Fibroblast of lung (primary cell): ENCODE data around the gene PKD1. TPM values are rescaled to one million over a fixed set of nuclear protein-coding genes. Genes with fewer than 3 reads are reported as not detected.

ENCODE experiments used
- DNase-seq, 2 donors: peaks; one replicate each; pipeline versions ENCODE4 v3.0.0 to v3.0.0-alpha.2; 2010; ENCODE audit warnings: low read depth in 2 of 2
- H2AFZ ChIP-seq: 2 replicates; pipeline ENCODE4 v1.5.1; 2012; ENCODE audit warnings: low read length, control low read depth, inconsistent platforms
- H3K27ac ChIP-seq: 2 replicates; pipeline ENCODE4 v1.5.1; 2011; ENCODE audit warnings: low read length, control low read depth; ENCODE audit not compliant: insufficient read depth
- H3K27me3 ChIP-seq: 2 replicates; pipeline ENCODE4 v1.5.1; 2011; ENCODE audit warnings: mild to moderate bottlenecking, low read length; ENCODE audit not compliant: control insufficient read depth, insufficient read depth
- H3K36me3 ChIP-seq: 2 replicates; pipeline ENCODE4 v1.5.1; 2011; ENCODE audit warnings: low read length; ENCODE audit not compliant: control insufficient read depth, insufficient read depth
- H3K4me1 ChIP-seq: 2 replicates; pipeline ENCODE4 v1.5.1; 2011; ENCODE audit warnings: low read length; ENCODE audit not compliant: control insufficient read depth, insufficient read depth; ENCODE audit errors: extremely low read depth
- H3K4me2 ChIP-seq: 2 replicates; pipeline ENCODE4 v1.5.1; 2011; ENCODE audit warnings: low read length, control low read depth; ENCODE audit not compliant: insufficient read depth; ENCODE audit errors: extremely low read depth
- H3K4me3 ChIP-seq, 4 experiments: fragments of 200-600 bp in 1 of 4; sonication (generic) in 1 of 4; replicated peaks in 1 of 4; 2 replicates each; pipeline ENCODE4 v1.5.1; 2011 to 2016; ENCODE audit warnings: low read length in 4 of 4, low read depth in 3 of 4, mild to moderate bottlenecking in 3 of 4, control low read depth in 2 of 4, inconsistent platforms in 1 of 4, mixed read lengths in 1 of 4; ENCODE audit not compliant: insufficient read depth in 1 of 4; ENCODE audit errors: control extremely low read depth in 1 of 4
- H3K79me2 ChIP-seq: 2 replicates; pipeline ENCODE4 v1.5.1; 2012; ENCODE audit warnings: mild to moderate bottlenecking, low read length, inconsistent platforms; ENCODE audit not compliant: control insufficient read depth, insufficient read depth
- H3K9ac ChIP-seq: 2 replicates; pipeline ENCODE4 v1.5.1; 2011; ENCODE audit warnings: mild to moderate bottlenecking, low read length, control low read depth; ENCODE audit not compliant: insufficient read depth
- H3K9me3 ChIP-seq: 2 replicates; pipeline ENCODE4 v1.5.1; 2012; ENCODE audit warnings: low read depth, low read length; ENCODE audit not compliant: control insufficient read depth, insufficient read depth
- H4K20me1 ChIP-seq: 2 replicates; pipeline ENCODE4 v1.5.1; 2011; ENCODE audit warnings: low read length; ENCODE audit not compliant: control insufficient read depth, insufficient read depth; ENCODE audit errors: extremely low read depth
- EZH2 ChIP-seq: IDR thresholded peaks from 2 replicates; pipeline ENCODE4 v1.5.1; 2012; ENCODE audit warnings: low read length, control low read depth, mild to moderate bottlenecking; ENCODE audit errors: missing control alignments
- polyA plus RNA-seq, 2 donors: library from polyadenylated mRNA; depleted of rRNA in 1 of 2; stranded (reverse) in 1 of 2; unstranded in 1 of 2; fragments of >200 nt; gene quantifications; 2 replicates each; pipeline ENCODE4 v1.2.1, GENCODE V29; 2011 to 2012; ENCODE audit warnings: missing spikeins in 1 of 2
- total RNA-seq: library from RNA; depleted of rRNA; stranded (reverse); fragments of >200 nt; gene quantifications from 2 replicates; pipeline ENCODE4 v1.2.1, GENCODE V29; 2014
- TF ChIP-seq, protein P1 (sequence below), 2 donors: IDR thresholded peaks in 1 of 2; conservative IDR thresholded peaks in 1 of 2; 1 replicate in 1 of 2; 2 replicates in 1 of 2; pipeline ENCODE4 v1.5.1; 2011 to 2012; ENCODE audit warnings: low read length in 2 of 2, control low read depth in 1 of 2, inconsistent platforms in 1 of 2, low read depth in 1 of 2, mild to moderate bottlenecking in 1 of 2

The PKD1 gene
- total and polyA plus RNA-seq, 2 donors (not counting 1 experiment from before 2014, with no cell fraction given), result 16.3 to 199 TPM

GRCh38 chr16:2095918-2096582 lies 39.6 kb downstream of the PKD1 start:
- H3K4me1 ChIP-seq, result peaks cover 2% of the 10 kb centered on the region
- no peaks in the 10 kb centered on the region for H3K9me3 ChIP-seq
- no peak overlapping the region for H3K4me2 ChIP-seq
- no peak overlapping the region for H3K9ac ChIP-seq
- no peak overlapping the region for H3K4me3 ChIP-seq
- no peaks in the 10 kb centered on the region for H3K79me2 ChIP-seq
- DNase-seq, result no peak
- H3K36me3 ChIP-seq, result peaks cover 40% of the 10 kb centered on the region
- H2AFZ ChIP-seq, result no peak overlapping the region
- no peak overlapping the region for H3K27ac ChIP-seq
- no peaks in the 10 kb centered on the region for H3K27me3 ChIP-seq
- TF ChIP-seq, protein P1, sequence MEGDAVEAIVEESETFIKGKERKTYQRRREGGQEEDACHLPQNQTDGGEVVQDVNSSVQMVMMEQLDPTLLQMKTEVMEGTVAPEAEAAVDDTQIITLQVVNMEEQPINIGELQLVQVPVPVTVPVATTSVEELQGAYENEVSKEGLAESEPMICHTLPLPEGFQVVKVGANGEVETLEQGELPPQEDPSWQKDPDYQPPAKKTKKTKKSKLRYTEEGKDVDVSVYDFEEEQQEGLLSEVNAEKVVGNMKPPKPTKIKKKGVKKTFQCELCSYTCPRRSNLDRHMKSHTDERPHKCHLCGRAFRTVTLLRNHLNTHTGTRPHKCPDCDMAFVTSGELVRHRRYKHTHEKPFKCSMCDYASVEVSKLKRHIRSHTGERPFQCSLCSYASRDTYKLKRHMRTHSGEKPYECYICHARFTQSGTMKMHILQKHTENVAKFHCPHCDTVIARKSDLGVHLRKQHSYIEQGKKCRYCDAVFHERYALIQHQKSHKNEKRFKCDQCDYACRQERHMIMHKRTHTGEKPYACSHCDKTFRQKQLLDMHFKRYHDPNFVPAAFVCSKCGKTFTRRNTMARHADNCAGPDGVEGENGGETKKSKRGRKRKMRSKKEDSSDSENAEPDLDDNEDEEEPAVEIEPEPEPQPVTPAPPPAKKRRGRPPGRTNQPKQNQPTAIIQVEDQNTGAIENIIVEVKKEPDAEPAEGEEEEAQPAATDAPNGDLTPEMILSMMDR (conservative IDR thresholded peaks at IDR 0.05 in 1 of 2, IDR thresholded peaks at IDR 0.05 in 1 of 2; ENCODE audit: low read depth in 1 of 2, low read length in 2 of 2), result no peak
- TF ChIP-seq EZH2, result no peak
- no peaks in the 10 kb centered on the region for H4K20me1 ChIP-seq

GRCh38 chr16:2095315-2095853 lies 40.3 kb downstream of the PKD1 start:
- H3K9ac ChIP-seq, result no peak overlapping the region
- H3K27me3 ChIP-seq, result no peaks in the 10 kb centered on the region
- H3K4me3 ChIP-seq, result no peak overlapping the region
- peaks cover 45% of the 10 kb centered on the region for H3K36me3 ChIP-seq
- H4K20me1 ChIP-seq, result no peaks in the 10 kb centered on the region
- no peak overlapping the region for H2AFZ ChIP-seq
- TF ChIP-seq, protein P1 (conservative IDR thresholded peaks at IDR 0.05 in 1 of 2, IDR thresholded peaks at IDR 0.05 in 1 of 2; ENCODE audit: low read depth in 1 of 2, low read length in 2 of 2), result no peak
- TF ChIP-seq EZH2, result no peak
- no peak overlapping the region for H3K27ac ChIP-seq
- peaks cover 2% of the 10 kb centered on the region for H3K4me1 ChIP-seq
- peak in 1 of 2 donors; percentile 61 for DNase-seq
- H3K9me3 ChIP-seq, result no peaks in the 10 kb centered on the region
- no peak overlapping the region for H3K4me2 ChIP-seq
- H3K79me2 ChIP-seq, result no peaks in the 10 kb centered on the region

DNA sequence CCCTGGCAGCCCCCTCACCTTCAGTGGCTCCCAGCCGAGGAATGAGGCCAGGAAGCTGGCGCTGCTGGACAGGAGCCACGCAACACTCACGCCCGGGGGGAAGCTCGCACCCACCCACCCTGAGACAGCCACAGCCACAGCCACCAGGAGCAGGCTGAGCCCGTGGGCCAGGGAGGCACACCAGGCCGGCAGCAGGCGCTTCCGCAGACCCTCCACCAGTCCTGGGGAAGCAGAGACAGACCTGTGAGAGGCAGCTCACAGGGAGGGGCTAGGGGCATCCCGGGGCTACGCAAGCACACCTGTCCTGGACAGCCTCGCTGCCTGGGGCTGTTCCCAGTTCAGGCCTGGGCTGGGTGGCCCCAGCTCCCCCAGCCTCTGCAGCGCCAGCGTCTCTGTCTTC lies 41.9 kb downstream of the PKD1 start:
- Histone ChIP-seq H3K9me3 (no peaks in the 10 kb centered on the region), H3K4me3 (no peak overlapping the region), H3K9ac (no peak overlapping the region), H3K27me3 (no peaks in the 10 kb centered on the region), H3K27ac (no peak overlapping the region), H2AFZ (no peak overlapping the region), H4K20me1 (no peaks in the 10 kb centered on the region), H3K4me2 (no peak overlapping the region), H3K4me1 (peaks cover 2% of the 10 kb centered on the region), H3K79me2 (no peaks in the 10 kb centered on the region), H3K36me3 (peaks cover 56% of the 10 kb centered on the region)
- TF ChIP-seq EZH2, result no peak
- TF ChIP-seq, protein P1 (conservative IDR thresholded peaks at IDR 0.05 in 1 of 2, IDR thresholded peaks at IDR 0.05 in 1 of 2; ENCODE audit: low read depth in 1 of 2, low read length in 2 of 2), result no peak
- no peak for DNase-seq
